GM12801 (cell line): ENCODE results near the gene THAP9.

Experiments used
- TF ChIP-seq, protein P1 (sequence below): IDR thresholded peaks from one replicate; pipeline ENCODE4 v1.5.1; 2011; ENCODE audit warnings: control low read depth; ENCODE audit not compliant: insufficient read length; ENCODE audit errors: extremely low read depth

The THAP9 gene

DNA sequence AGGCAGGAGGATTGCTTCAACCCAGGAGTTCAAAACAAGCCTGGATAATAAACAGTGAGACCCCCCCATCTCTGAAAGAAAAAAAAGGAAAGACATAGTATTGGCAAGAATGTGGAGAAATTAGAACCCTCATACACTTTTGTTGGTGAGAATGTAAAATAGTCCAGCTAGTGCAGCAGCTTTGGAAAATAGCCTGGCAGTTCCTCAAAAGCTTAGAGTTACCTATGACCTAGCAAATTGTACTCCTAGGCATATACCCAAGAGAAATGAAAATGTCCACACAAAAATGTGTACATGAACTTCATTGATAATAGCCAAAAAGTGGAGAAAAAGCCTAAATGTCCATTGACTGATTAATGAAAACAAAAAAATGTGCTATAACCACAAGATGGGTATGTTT is 21.3 kb downstream of the THAP9 start:
- TF ChIP-seq, protein P1, sequence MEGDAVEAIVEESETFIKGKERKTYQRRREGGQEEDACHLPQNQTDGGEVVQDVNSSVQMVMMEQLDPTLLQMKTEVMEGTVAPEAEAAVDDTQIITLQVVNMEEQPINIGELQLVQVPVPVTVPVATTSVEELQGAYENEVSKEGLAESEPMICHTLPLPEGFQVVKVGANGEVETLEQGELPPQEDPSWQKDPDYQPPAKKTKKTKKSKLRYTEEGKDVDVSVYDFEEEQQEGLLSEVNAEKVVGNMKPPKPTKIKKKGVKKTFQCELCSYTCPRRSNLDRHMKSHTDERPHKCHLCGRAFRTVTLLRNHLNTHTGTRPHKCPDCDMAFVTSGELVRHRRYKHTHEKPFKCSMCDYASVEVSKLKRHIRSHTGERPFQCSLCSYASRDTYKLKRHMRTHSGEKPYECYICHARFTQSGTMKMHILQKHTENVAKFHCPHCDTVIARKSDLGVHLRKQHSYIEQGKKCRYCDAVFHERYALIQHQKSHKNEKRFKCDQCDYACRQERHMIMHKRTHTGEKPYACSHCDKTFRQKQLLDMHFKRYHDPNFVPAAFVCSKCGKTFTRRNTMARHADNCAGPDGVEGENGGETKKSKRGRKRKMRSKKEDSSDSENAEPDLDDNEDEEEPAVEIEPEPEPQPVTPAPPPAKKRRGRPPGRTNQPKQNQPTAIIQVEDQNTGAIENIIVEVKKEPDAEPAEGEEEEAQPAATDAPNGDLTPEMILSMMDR, result no peak

DNA sequence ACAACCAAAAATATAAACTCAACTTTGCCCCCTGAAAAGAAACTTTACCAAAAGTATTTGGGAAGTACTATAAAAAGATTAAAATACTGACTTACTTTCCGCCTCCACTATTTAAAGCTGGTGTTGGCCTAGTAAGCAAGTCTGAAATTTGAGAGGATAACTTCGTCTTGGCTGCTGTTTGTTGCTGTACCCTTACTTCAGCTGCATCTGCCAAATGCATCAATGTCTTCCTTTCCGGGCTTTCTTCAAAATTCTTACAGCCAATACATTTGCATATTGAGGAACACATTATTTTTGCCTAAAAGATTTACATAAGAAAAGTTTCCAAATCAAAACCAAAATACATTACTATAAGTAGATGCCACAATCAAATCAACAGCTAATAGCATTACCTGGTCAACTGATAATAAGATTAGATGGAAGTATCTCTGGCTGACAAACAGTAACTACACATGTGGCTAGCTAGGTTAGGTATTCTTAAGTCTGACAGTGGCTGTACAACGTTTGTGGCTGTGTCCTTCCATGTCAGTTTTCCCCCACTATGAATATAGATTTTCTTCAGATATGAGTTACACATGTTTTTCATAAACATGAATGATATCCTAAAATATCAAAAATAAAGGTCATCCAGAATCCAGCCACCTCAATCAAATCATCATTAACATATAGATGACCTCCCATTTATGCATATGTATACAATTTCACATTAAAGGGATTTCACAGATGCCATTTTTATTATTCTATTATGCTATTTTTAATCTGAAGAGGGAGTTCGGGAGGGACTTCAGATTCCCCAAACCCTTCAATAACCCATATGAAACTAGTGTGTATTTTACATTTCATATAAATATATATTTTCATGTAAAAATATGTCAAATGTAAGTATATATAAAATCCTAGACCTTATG is 30.6 kb downstream of the THAP9 start:
- TF ChIP-seq, protein P1, result no peak

DNA sequence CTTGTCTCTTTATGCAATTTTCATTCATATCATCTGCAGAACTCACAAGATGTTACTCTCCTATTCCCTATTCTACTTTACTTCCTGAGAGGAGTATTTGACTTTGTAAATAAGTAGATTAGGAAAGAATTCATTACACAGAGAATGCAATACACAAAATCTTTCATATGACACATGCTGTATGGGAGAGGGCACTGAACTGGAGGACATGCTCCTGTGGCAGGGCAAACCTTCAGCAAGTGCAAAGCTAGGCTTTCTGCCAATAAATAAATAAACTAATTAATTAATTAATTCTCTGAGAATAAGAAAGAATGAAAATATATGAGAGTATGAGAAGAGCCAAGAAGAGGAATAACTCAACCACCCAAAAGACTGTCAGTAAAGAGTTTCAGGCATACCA is 33.9 kb downstream of the THAP9 start:
- TF ChIP-seq, protein P1, result no peak

DNA sequence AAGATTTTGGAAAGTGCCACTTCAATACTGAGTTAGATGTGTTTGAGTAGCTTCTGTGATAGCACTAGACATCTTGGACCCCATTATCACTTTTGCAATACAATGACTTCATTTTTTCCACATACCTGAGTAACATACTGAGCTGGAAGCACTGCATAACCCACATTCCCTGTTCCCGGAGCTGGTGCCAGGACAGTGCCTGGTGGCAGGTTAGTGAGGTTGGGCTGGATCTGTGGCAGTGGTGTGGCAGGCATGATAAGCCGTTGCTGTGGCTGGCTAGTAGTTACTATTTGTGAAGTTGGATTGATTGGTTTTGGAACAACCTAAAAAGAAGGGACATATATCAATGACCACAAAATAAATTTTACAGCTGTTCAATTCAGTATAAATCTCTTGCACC is 38.9 kb downstream of the THAP9 start:
- TF ChIP-seq, protein P1, result no peak

DNA sequence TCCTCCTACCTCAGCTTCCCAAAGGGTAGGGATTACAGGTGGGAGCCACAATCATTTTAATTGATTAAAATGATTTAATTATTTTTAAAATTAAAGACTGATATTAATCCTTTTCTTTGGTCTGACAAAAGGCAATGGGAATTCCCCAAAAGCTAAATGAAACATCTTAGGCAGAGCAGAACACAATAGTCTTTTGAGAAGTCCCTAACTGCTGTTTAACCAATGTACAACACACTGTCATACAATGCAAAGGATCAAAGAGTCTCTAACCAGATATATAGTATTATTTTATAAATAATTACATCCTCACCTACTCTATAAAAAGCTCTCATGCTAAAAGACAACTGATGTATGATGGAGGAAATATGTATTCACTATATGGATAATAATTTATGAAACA is 47.0 kb downstream of the THAP9 start:
- TF ChIP-seq, protein P1, result no peak

DNA sequence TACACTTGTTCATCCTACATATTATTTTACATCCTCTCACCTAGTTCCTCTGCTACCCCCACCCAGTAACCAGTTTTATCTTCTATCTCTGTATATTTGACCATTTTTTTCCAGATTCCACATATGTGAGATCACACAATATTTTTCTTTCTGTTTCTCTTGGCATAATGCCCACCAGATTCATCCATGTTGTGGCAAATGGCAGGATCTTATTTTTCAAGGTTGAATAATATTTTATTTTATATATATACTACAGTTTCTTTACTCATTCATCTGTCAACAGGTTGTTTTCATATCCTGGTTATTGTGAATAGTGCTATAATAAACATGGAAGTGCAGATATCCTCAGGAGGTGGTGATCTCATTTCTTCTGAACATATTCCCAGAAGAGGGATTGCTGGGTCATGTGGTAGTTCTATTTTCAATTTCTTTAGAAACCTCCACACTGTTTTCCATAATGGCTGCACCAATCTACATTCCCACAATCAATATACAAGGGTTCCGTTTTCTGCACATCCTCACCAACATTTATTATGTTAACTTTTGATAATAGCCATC is 48.2 kb downstream of the THAP9 start:
- TF ChIP-seq, protein P1, result no peak

DNA sequence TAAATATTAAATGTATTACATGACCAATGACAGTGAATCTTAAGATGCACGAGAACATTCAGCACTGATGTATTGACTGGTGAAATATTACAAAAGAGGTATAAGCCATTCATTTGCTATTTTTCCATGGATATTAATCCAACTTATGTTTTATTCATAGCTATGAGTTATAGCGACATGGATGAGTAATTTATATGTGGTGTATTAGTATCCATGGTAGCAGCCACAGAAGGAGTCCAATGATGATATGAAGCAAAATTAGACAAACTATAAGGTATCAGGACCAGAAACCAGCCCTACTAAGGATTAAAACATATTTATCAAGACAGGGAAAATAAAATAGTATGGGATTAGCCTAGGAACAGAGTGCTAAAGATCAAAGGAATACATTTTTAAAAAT is 50.7 kb downstream of the THAP9 start:
- TF ChIP-seq, protein P1, result no peak
